GM13976 (cell line): ENCODE measurements around the gene PDK2.

Source experiments
- DNase-seq: peaks from one replicate; pipeline ENCODE4 v3.0.0; 2012; ENCODE audit warnings: low spot score
- CTCF ChIP-seq: IDR thresholded peaks from 2 replicates; pipeline ENCODE4 v1.5.1; 2012; ENCODE audit warnings: borderline replicate concordance, mild to moderate bottlenecking; ENCODE audit not compliant: insufficient read depth; ENCODE audit errors: extremely low read depth, missing control alignments, control extremely low read depth
- in situ Hi-C: fragments of 300-500 bp; cut with MboI; formaldehyde crosslinking; loops from one replicate; pipeline ENCODE4 v1.12.0; 2022; ENCODE audit warnings: low sequenced_read_pairs, mixed read lengths, inconsistent platforms; ENCODE audit not compliant: unreplicated experiment

PDK2 gene

GRCh38 chr17:50112694-50113093, 17.5 kb downstream of the PDK2 start:
- DNase-seq: no peak
- in situ Hi-C loops: no loop called here
- no peak for TF ChIP-seq CTCF

- in situ Hi-C loops: no loop called here
- no peak for TF ChIP-seq CTCF
- DNase-seq: no peak
These were observed 18.6 kb downstream of the PDK2 start for GRCh38 chr17:50113624-50114320.

GRCh38 chr17:50114401-50114800, 19.2 kb downstream of the PDK2 start:
- DNase-seq: no peak
- in situ Hi-C loops: no loop called here
- no peak for TF ChIP-seq CTCF

- TF ChIP-seq CTCF: peak; percentile 71
- DNase-seq: peak; percentile 80
- in situ Hi-C loops: no loop called here
These were observed 19.8 kb downstream of the PDK2 start for GRCh38 chr17:50114849-50115357.

- DNase-seq: no peak
- no peak for TF ChIP-seq CTCF
- in situ Hi-C loops: no loop called here
These were observed 20.6 kb downstream of the PDK2 start for GRCh38 chr17:50115756-50116155.

DNA sequence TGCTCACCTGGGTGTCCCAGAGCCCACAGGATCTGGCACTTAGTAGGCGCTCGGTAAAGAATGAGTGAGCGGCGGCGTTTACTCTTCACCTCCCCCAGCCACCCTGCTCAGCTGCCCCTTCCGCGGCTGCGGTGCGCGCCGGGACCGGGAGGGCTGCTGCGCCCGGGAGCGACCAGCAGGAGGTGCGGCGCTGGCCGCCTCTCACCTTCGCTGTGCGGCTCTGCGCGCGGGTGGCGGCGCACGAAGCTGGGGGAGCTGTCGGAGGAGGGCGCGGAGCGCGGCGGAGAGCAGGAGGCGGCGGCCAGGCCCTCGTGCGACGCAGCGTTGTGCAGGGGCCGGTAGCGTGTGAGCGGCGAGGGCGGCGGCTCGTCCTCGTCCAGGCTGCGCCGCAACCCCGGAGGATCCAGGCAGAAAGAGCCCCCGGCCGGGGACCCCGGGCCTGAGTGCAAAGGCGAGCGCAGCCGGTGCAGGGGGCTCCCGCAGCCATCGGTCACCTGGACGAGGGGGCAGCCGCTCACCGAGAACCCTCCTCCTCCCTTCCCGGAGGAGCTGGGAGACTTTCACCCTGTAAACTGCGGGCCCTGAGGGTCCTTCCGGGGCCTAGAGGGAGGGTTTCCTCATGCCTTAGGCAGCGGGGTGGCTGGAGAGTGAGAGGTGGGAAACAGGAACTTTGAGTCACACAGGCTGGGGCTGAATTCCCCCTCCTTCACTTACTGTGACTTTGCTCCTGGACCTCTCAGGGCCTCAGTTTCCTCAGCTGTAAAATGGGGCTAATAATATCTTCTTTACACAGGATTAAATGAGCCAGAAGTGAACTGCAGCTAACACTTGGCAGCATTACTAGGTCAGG, 22.3 kb downstream of the PDK2 start:
- TF ChIP-seq CTCF: peak; percentile 12
- in situ Hi-C loops: no loop called here
- peak; percentile 79 for DNase-seq
